GM19328 (cell line): ENCODE measurements around the gene C22orf39.

ENCODE experiments used
- ATAC-seq: cut with Tn5 transposase; IDR thresholded peaks from one replicate; pipeline ENCODE4 v1.9.1; 2021; ENCODE audit warnings: mild to moderate bottlenecking, moderate library complexity; ENCODE audit not compliant: unreplicated experiment

The C22orf39 gene

DNA sequence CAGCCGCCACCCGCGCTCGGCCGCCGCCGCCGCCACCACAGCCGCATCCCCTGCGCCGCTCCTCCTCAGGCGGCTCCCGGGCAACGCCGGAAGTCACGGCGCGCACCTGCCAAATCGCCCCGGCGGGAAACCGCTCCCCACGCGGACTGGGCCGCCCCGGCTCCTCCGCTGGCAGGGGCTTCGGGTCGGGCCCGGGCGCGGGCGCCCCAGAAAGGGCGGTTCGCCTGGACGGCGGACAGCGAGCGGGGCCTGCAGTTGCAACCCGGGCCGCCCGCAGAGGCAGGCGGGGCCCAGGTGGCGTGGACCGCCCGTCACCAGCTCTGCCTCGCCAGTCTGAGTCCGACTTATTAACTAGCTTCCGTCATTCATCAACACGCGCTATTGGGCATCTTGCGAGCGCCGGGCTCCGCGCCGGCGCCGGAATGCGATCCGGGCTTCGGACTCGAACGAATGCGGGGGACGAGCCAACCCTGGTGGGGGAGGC is 15.8 kb downstream of the C22orf39 start, which contains the start of gene HIRA:
Gene HIRA (minus strand): TSS at position 85 of the 484 bp plus-strand sequence. CDS start 257 bp downstream, outside the sequence.
- ATAC-seq: peak; percentile 33

GRCh38 chr22:19430890-19431541 is 16.5 kb downstream of the C22orf39 start:
- ATAC-seq: no peak

- no peak for ATAC-seq
These were observed 17.3 kb downstream of the C22orf39 start for GRCh38 chr22:19429950-19430889.

DNA sequence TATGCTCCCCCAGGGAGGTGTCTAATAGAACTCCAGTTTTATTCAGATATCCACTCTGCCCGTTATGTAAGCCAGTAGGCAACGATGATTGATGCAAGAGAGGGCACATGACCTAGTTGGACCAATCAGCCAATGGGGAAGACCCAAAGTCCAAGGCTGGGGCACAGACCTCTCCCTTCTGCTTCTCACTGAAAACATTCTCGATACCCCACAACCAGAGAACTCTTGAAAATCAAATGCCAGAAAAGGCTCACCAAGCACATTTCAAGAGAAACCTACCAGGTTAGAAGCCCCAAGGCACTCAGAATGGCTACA is 23.4 kb downstream of the C22orf39 start:
- ATAC-seq: no peak

DNA sequence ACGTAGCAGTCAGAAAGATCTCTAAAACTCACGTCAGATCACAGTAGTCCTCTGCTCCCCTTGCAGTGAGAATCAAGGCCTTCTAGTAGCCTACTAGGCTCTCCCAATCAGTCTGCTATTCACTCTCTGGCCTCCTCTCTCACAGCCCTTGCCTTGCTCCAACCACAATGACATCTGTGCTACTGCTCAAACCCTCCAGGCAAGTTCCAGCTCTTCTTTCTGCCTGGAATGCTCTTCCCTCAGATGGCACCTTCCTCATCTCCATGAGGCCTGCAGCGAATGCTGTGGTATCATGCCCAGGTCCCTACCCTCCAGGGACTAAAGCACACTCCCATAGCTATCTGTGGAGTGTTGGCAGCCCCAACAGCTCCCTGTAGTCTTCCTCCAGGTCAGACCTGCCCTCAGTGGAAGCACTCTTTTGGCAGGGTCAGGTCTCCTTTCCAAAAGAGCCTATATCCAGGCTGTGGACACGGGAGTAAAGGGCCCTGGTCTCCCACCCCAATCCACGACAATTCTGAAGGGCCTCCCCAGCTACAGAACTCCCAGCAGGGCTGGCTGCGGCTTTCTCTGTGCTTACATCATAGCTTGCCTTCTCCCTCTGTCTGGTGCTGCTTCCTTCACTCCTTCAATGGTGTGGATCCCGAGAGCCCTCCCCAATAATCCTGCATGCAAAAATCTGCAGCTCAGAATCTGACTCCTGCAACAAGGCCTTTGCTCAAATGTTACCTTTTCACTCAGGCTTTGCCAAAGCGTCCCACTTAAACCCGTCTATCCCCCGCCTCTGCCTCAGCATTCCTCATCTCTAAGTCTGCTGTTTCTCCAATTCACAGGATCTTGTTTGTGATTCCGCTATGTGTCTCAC is 24.8 kb downstream of the C22orf39 start:
- ATAC-seq: no peak

DNA sequence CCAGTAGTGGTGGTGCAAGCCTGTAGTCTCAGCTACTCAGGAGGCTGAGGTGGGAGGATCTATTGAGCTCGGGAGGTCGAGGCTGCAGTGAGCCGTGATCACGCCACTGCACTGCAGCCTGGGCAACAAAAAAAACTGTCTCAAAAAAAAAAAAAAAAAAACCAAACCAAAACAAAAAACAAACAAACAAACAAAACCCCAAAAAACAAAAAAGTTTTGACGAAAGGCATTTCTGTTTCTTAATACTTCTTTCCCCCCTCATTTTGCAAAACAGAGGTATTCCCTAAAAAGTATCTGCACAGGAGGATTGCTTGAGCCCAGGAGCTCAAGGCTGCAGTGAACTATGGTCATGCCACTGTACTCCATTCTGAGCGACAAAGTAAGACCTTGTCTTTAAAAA is 27.2 kb downstream of the C22orf39 start:
- ATAC-seq: no peak

DNA sequence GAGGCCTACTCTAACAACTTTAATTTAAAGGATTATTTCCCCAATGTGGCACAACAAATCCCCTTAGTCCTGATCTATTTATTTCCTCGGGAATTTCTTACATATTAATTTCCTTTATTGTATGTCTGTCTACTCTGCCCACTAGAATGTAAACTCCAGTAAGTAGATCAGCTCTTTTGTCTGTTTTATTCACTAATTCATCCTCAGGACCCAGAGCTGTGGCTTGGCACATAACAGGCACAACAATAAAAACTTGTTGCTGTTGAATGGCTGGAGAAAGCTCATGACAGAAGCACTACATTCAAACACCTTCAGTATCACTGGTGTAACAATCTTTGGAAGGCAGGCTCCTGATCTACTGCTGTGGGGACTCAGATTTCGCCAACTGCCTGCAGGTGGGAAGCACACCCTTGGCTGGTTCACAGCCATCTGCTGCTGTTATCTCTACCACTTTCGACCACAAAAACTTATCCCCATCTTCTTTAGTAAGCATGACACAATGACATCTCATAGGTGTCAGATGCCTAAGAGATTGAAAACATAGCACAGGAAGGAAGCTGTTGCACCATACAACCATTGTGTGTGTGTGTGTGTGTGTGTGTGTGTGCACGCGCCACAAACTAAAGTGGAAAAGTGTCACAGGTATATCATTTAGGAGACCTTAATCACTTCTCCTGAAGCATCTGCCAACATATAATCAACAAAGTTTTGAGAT is 27.9 kb downstream of the C22orf39 start:
- ATAC-seq: no peak

DNA sequence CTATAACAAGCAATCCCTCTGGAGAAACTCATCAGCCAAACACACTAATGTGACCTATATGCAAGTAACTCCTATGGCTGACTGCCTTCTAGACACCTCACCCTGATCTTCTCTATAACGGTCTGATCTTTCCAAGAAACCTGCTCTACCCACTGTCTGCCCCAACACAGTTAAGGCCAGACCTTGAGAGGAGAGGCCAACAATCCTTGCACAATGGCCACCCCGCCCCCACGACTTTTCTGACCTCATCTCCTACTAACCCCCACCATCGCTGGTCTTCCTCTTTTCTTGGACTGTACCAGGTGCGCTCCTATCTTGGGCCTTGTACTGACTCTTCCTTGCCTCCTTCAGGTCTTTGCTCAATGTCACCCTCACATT is 28.4 kb downstream of the C22orf39 start:
- no peak for ATAC-seq

DNA sequence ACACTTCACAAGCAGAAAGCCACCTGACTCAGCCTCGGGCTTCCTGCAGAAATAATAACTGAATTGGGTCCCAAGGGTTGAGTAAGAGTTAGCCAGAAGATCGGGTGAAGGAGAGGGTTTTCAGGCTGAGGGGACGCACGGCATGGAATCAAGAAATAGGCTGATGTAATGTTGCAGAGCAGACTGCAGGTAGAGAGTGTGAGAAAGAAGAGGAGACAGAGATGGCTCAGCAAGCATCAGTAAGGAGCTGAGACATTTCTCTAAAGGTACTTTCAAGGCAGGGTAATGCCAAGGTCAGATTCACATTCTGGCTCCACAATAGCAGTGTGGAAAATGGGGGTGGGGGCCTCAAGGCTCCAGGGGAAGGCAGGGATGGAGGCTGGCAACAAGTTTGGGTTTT is 34.6 kb downstream of the C22orf39 start:
- ATAC-seq: no peak

DNA sequence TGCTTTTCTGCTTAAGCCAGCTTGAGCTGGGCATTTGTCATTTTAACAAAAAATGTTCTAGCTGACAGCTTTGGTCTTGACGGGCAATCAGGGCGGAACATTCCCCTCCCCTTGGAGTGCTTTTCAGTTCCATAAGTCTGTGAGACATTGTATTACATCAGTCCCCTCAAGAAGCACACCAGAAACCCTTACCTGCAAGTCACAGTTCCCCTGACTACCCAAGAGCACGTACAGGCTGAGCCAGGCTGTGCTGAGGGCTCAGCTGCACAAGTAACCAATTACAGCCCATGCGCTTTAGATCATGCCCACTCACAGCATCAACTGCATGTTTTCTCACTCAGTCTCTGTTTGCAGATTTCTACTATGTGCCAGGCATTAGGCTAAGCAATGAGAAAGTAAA is 35.0 kb downstream of the C22orf39 start:
- ATAC-seq: no peak

DNA sequence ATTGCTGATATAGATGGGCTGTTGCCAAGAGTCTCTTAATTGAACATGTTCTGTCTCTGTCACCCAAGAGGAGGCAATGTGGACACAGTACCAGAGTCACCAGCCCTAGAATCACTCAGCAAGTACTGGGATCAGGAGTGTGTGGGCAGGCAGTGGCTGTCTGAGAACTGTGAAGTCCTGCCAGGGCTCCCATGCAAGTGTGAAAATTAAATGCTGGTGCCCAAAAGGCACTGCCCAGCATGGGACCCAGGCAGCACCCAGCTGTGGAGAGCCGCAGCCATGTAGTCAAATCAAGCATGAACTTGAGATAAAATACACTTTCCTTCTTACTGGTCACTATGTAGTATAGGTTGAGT is 35.8 kb downstream of the C22orf39 start:
- no peak for ATAC-seq

DNA sequence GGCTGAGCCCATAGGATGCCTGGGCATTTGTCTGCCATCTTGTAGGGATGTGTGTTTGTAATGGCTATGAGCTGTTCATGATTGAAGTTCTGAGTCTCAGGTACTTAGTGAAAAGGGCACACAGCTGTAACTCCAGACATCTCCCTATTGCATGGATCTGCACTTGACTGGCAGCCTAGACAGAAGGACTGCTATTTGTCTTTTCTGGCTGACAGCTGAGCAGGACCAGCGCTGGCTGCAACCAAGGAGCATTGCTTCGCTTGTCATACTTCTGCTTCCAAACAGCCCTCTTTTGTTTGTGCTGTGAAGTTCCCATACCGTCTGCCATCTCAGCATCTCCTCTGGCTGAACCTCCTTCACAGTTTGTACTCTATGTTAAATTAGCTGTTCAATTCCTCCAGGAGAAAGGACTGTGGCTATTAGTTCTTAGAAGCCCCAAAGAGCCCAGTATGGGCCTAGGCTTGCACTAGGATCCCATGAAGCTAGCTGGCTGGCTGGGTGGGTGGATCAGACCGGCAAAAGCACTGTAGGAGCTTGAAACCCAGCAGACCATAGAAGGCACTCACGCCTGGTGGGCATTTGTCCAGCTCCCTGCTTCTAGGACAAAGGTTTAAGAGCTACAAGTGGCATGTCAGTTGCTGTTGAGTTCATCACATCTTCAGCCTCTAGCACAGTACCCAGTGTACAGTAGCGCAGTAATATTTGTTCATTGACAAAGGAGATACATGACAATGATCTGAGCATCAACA is 36.4 kb downstream of the C22orf39 start:
- no peak for ATAC-seq

GRCh38 chr22:19407649-19408606 is 39.6 kb downstream of the C22orf39 start:
- ATAC-seq: no peak

DNA sequence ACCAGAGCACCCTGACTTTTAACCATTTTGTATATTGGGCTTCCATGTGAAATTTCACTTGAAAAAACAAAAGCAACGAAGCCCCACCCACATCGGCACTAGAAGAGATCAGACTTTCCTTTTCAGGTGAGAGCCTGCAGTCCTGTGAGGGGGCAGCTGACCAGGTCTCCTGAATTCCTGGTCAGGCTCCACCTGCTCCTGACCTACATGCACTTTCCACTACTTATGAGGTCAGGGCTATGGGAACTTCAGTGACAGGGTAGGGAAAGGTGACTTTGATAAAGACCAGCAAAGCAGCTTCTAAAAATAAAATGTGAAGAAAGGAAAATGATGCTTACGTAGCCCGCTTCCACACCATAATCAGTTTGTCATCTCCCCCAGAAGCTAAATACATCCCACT is 40.7 kb downstream of the C22orf39 start:
- ATAC-seq: no peak

- no peak for ATAC-seq
These were observed 41.2 kb downstream of the C22orf39 start for GRCh38 chr22:19406281-19406811.

DNA sequence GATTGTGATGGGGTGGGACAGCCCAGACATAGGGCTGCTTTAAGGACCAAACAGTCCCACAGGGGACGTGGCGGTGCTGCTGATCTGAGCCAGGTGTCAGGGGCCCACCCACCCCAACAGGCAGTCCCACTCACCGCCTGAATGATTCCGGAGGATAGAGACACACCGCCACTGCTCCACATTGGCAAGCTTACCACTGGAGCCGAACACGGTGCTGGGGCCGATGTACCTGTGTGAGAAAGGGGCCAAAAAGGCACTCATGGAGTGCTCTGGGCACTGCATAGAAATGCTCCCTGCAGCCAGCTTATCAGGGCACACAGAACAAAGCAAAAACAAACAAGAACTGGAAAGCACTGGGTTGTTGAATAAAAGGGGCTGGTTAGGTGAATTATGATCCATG is 41.9 kb downstream of the C22orf39 start:
- ATAC-seq: no peak

- ATAC-seq: no peak
These were observed 42.4 kb downstream of the C22orf39 start for GRCh38 chr22:19405133-19405532.

GRCh38 chr22:19404676-19405075 is 42.8 kb downstream of the C22orf39 start:
- ATAC-seq: no peak
